Renal cortical epithelial cell (primary cell): ENCODE data around the gene TMEM181. TPM values are rescaled to one million over a fixed set of nuclear protein-coding genes. Genes with fewer than 3 reads are reported as not detected.
A peak's percentile ranks its signal among the peaks of the same experiment; 100 is the strongest.
"Not testable (repeated sequence)": the region's sequence is repeated elsewhere in the genome, so short reads cannot be mapped to it uniquely, and the experiment has no call there.

Experiments used
- DNase-seq: peaks from one replicate; pipeline ENCODE4 v3.0.0-alpha.2; 2011; ENCODE audit warnings: low read depth
- total RNA-seq: library from RNA; depleted of rRNA; stranded (reverse); fragments of >200 nt; gene quantifications from 2 replicates; pipeline ENCODE4 v1.2.3, GENCODE V29; 2014

TMEM181 gene
- total RNA-seq, 1 donor from 2014 or later: 40.2 TPM

- DNase-seq: peak; percentile 6
These were observed 22.7 kb upstream of the TMEM181 start for GRCh38 chr6:158536891-158537798.

DNA sequence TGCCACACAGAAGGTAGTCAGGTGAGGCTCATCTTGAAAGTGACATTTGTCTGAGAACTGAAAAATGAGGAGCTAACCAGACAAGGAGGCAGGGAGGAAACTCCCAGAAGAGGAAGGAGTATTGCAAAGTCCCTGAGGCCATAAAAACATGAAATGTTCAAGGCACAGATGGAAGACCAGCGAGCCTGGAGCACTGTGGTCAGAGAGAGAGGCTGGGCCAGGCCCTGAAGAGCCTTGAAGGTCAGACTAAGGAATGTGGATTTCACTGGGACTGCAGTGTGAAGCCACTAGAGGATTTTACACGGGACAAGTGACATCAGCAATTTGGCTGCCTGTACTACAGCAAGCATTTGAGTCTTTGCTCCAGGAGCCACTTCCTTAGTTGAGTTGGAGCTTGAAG lies 21.1 kb upstream of the TMEM181 start:
- DNase-seq: no peak

DNA sequence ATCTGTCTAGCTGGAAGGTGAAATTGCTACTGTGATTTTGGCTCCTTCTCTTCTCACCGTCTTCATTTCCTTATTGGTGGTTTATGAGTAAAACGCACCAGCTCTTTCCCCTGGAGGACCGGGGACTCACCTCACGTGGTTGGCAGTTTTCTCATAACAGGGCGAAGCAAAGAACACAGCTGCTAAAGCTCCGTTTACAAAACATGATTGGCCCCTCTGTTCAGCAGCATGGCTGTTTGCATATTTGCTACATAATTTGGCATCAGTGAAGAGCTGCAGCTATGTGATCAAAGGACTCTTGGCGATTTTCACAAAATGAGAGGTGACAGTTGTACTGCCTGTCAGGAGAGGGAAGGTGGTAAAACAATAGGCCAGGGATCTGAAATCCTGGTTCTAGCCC lies 20.5 kb upstream of the TMEM181 start:
- no peak for DNase-seq

GRCh38 chr6:158539881-158540280 lies 20.0 kb upstream of the TMEM181 start:
- DNase-seq: no peak

DNA sequence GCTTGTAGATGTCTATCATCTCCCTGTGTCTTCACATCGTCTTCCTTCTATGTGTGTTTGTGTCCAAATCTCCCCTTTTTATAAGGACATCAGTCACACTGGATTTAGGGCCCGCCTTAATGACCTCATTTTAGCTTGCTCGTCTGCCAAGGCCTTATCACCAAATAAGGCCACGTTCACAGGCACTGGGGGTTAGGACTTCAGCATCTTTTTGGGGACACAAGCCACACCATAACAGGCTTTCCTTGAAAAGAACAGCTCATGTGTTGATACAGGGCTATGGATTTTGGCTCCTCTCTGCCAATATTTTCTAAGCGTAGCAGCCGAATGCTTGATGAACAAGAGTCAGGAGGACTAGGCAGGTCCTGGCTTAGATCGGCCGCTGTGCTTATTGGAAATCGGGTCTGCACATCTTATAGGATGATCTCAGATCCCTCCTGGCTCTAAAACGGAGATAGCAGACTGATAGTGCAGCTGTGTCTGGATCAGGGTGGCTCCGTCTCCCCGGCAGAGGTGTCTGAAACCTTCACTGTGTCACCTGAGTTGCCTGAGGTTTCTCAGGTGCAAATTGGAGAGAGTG lies 16.2 kb upstream of the TMEM181 start:
- no peak for DNase-seq

DNA sequence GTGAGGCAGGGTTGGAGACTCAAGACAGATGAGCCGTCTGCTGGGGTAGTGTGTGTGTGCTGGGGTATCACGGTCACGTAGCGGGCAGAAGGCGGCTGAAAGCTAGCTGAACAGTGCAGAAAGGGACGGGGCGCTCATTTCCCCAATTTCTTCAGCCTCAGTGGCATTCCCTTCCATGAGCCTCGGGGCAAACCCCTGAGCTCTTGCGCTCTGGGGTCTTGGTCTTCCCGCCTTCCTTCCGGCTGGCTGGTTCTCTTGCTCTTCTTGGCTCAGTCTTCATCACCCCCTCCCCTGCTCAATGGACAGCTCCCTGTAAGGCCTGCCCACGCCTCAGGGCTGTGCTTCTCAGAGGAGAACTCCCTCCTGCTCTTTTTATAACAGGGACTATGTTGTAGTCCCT lies 15.5 kb upstream of the TMEM181 start:
- no peak for DNase-seq

- no peak for DNase-seq
These were observed 14.6 kb upstream of the TMEM181 start for GRCh38 chr6:158545043-158545966.

GRCh38 chr6:158548418-158549161 lies 11.3 kb upstream of the TMEM181 start:
- DNase-seq: no peak

DNA sequence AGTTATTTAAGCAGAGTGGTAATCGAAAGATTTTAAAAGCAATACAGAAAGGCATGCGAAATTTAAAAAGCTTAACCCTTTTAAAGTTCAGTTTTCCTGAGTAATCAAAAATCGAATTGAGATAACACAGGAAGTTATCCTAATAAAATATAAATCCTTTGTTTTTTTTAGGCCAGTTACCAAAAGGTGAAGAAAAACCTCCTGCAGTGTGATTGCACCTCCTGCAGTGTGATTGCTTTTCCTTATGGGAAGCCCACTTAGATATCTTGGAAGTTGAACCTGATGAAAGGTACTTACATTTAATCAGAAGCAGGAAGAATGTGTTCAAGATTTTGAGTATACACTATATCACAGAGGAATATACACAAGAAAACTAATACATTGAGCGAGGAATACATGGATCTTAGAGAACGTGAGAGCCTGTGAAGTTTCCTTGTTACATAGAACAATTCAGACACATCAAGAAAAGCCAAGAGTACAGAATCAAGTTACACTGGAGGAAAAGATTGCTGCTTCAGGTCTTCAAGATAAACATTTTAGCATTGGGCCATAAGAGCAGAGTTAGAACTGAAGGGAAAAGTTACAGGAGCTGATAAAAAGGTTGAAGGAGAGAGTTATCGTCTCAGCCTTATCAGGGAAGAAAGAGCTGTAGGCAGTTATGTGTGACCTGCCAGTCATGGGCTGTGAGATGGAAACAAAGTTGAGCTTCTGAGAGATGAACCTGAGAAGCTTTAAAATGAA lies 7.7 kb upstream of the TMEM181 start:
- DNase-seq: no peak

- no peak for DNase-seq
These were observed 7.1 kb upstream of the TMEM181 start for GRCh38 chr6:158552796-158553138.

GRCh38 chr6:158554611-158555361 lies 5.1 kb upstream of the TMEM181 start:
- DNase-seq: no peak

- DNase-seq: no peak
These were observed 3.8 kb upstream of the TMEM181 start for GRCh38 chr6:158556113-158556512.

DNA sequence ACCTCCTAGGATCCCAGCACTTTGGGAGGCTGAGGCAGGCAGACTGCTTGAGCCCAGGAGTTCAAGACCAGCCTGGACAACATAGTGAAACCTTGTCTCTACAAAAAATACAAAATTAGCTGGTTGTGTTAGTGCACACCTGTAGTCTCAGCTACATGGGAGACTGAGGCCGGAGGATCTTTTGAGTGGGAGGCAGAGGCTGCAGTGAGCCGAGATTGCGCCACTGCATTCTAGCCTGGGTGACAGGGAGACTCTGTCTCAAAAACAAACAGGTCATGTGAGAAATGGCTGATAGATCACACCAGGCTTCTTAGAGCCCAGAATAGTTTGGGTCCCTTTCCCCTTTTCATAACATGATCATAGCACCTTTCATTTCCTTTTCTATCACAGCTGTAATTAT lies 2.8 kb upstream of the TMEM181 start:
- not testable (repeated sequence) for DNase-seq

GRCh38 chr6:158557927-158558326 lies 2.0 kb upstream of the TMEM181 start:
- no peak for DNase-seq

GRCh38 chr6:158558415-158559306 lies 1.2 kb upstream of the TMEM181 start:
- no peak for DNase-seq

- no peak for DNase-seq
These were observed 475 bp upstream of the TMEM181 start for GRCh38 chr6:158559338-158559894.

DNA sequence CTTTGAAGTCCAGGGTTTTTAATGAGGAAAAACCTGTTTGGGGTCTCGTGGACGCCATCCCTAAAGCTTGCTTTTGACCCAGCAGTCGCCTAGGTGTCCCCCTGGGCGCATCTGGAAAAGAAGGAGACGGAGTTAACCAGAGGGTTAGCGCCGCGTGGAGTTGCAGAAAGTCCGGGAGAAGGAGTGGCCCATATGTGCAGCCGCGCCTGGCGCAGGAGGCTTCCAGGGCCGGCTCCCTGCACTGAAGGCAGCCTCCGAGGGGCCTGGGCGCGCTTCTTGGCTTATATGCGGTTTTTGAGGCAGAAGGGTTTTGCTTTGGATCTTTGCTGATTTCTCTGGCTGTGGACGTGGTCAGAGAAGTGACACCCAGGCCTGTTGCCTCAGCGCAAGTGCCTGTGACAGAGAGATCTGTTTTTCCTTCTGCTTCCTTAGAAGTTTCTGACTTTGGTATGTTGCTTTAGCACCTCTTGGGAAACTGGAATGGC lies 987 bp downstream of the TMEM181 start:
- DNase-seq: no peak

DNA sequence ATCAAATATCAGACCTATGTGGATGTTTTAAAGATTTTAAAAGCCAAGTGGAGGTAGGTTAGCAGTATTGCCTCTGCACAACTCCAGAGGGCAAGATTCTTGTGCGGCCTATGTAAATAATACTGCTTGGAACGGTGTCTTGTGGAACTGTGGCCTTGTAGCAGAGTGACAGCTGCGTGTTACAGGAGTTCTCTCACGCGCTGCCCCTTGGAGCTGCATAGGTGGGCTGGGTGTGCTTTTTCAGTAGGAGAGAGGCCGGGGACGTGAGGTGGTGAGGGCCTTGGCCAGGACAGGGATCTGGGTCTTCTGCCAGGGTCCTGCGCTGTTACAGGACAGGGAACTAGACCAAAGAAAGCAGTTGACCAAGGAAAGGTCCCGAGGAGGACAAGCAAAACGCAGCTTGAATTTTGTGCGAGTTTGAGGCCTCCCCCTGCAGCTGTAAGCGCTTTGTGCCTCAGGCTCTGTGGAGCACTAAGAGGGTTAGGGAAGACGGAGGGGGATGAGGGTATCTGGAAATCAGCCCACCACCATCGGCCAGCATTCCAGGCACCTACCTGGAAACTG lies 1.5 kb downstream of the TMEM181 start:
- no peak for DNase-seq
